Upper lobe of right lung (tissue), 1 donor: ENCODE results near the gene ZNF783. TPM values are rescaled to one million over a fixed set of nuclear protein-coding genes. Genes with fewer than 3 reads are reported as not detected.

Experiments used
- ATAC-seq: fragments of 200-7000 bp; cut with Tn5 transposase; one replicate; pipeline ENCODE4 v1.9.1; 2020; ENCODE audit warnings: mild to moderate bottlenecking, moderate library complexity
- DNase-seq: peaks from one replicate; pipeline ENCODE4 v3.0.0-alpha.2; 2020
- H3K27ac ChIP-seq: fragments of 200-600 bp; one replicate; pipeline ENCODE4 v1.8.0; 2022
- H3K27me3 ChIP-seq: fragments of 200-600 bp; one replicate; pipeline ENCODE4 v1.8.0; 2022; ENCODE audit warnings: mild to moderate bottlenecking
- H3K36me3 ChIP-seq: fragments of 200-600 bp; one replicate; pipeline ENCODE4 v1.8.0; 2022
- H3K4me1 ChIP-seq: fragments of 200-600 bp; one replicate; pipeline ENCODE4 v1.8.0; 2022
- H3K4me3 ChIP-seq: fragments of 200-600 bp; one replicate; pipeline ENCODE4 v1.8.0; 2022; ENCODE audit warnings: mild to moderate bottlenecking
- H3K9me3 ChIP-seq: fragments of 200-600 bp; one replicate; pipeline ENCODE4 v1.8.0; 2022
- CTCF ChIP-seq: fragments of 200-600 bp; IDR thresholded peaks from one replicate; pipeline ENCODE4 v1.8.0; 2022; ENCODE audit warnings: antibody characterized with exemption
- intact Hi-C: fragments of 100-400 bp; cut with DNase I; formaldehyde crosslinking; loops from one replicate; pipeline ENCODE4 v1.11.0; 2022
- total RNA-seq: library from RNA; stranded (reverse); fragmentation: NEBNext Ultra II Directional; extraction: Animal tissue kit (Norgen Biotek cat#: 25700); gene quantifications from one replicate; pipeline ENCODE4 v1.2.1, GENCODE V29; 2021
- donor health status: DM: no; HTN: yes; CAD: no; lungs with severe emphysema.

The ZNF783 gene
- total RNA-seq, 1 donor from 2014 or later = 18.8 TPM

GRCh38 chr7:149285603-149286002 lies 23.6 kb downstream of the ZNF783 start:
- intact Hi-C loops = no loop called here
- H3K4me1 ChIP-seq = peaks cover 7% of the 10 kb centered on the region
- peaks cover 10% of the 10 kb centered on the region for H3K36me3 ChIP-seq
- TF ChIP-seq CTCF = no peak
- peak overlapping the region; percentile 42 for H3K27ac ChIP-seq
- ATAC-seq (peak; percentile 3), DNase-seq (no peak)
- H3K9me3 ChIP-seq = no peaks in the 10 kb centered on the region
- peak overlapping the region; percentile 74 for H3K4me3 ChIP-seq
- H3K27me3 ChIP-seq = no peaks in the 10 kb centered on the region

- ATAC-seq = no peak
- Histone ChIP-seq H3K9me3 (no peaks in the 10 kb centered on the region), H3K27me3 (no peaks in the 10 kb centered on the region), H3K36me3 (peaks cover 6% of the 10 kb centered on the region), H3K4me1 (peaks cover 7% of the 10 kb centered on the region), H3K4me3 (no peak overlapping the region), H3K27ac (no peak overlapping the region)
- TF ChIP-seq CTCF = no peak
- intact Hi-C loops = no loop called here
- no peak for DNase-seq
These were observed 24.9 kb downstream of the ZNF783 start for GRCh38 chr7:149286811-149287400.

GRCh38 chr7:149287622-149288021 lies 25.6 kb downstream of the ZNF783 start:
- no peak for TF ChIP-seq CTCF
- DNase-seq = no peak
- Histone ChIP-seq H3K36me3 (no peaks in the 10 kb centered on the region), H3K4me1 (peaks cover 7% of the 10 kb centered on the region), H3K9me3 (no peaks in the 10 kb centered on the region), H3K4me3 (no peak overlapping the region), H3K27ac (no peak overlapping the region), H3K27me3 (no peaks in the 10 kb centered on the region)
- intact Hi-C loops = no loop called here
- ATAC-seq = no peak

GRCh38 chr7:149289262-149289661 lies 27.3 kb downstream of the ZNF783 start:
- ATAC-seq = no peak
- no peaks in the 10 kb centered on the region for H3K27me3 ChIP-seq

GRCh38 chr7:149289856-149290255 lies 27.9 kb downstream of the ZNF783 start:
- Histone ChIP-seq H3K4me3 (no peak overlapping the region), H3K36me3 (peaks cover 2% of the 10 kb centered on the region), H3K4me1 (peaks cover 7% of the 10 kb centered on the region), H3K9me3 (no peaks in the 10 kb centered on the region), H3K27ac (no peak overlapping the region), H3K27me3 (no peaks in the 10 kb centered on the region)
- DNase-seq = no peak
- no peak for TF ChIP-seq CTCF
- intact Hi-C loops = no loop called here
- ATAC-seq = no peak

More at GRCh38 chr7:149289262-149289661, 27.3 kb downstream of the ZNF783 start:
- H3K27ac ChIP-seq = no peak overlapping the region
- DNase-seq = no peak
- no peak overlapping the region for H3K4me3 ChIP-seq
- no peaks in the 10 kb centered on the region for H3K9me3 ChIP-seq
- intact Hi-C loops = no loop called here
- H3K4me1 ChIP-seq = peaks cover 7% of the 10 kb centered on the region
- TF ChIP-seq CTCF = no peak
- no peaks in the 10 kb centered on the region for H3K36me3 ChIP-seq
